ENCODE results near the gene CHAF1B. TPM values are rescaled to one million over a fixed set of nuclear protein-coding genes. Genes with fewer than 3 reads are reported as not detected.

The CHAF1B gene
- total RNA-seq, 2 experiments from 2014 or later = 20.5 to 23.1 TPM

DNA sequence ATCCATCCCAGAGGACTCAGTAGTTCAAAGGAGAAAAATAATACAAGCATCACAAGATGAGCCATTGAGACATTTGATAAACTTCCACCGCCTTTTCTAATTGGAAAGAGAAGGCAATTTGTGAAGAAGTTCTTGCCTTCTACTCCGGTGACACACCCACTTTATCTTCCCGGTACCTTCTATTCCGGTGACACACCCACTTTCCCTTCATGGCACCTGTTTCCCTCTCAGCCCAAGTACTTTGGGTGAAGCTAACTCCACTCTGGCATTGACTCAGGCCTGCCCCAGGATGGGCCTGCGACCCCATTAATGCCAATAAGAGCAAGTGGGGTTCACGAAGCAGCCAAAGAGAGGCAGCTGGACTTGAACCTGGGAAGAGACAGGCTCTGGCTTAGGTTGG lies 56.5 kb downstream of the CHAF1B start:
- no peak for ATAC-seq (ENCODE audit: low read depth)
- H3K4me3 Mint-ChIP-seq = no peak overlapping the region
- peaks cover 13% of the 10 kb centered on the region for H3K27me3 Mint-ChIP-seq
- POLR2A ChIA-PET = no interaction called here
- DNase-seq = no peak
- no peaks in the 10 kb centered on the region for H3K4me1 Mint-ChIP-seq
- no peaks in the 10 kb centered on the region for H3K36me3 Mint-ChIP-seq
- no peak overlapping the region for H3K27ac Mint-ChIP-seq
- no peaks in the 10 kb centered on the region for H3K9me3 Mint-ChIP-seq

DNA sequence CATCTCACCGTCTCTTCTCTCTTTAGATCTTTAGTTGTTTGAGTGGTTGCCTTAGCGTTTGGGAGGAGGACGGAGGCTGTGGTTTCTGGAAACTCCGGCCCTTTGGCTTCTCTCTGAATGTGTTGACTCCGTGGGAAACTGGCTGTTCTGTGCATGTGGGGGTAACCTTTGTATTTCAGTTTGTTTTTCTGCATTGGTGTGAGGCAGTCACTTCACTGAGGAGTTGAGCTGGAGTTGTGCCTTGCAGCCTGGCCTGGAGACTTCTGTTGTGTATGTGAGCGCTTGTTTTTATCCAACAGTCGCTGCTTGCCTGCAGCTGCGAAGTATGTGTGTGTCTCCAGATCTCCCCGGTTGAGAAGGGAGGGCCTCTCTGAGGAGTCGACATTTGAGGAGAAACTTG lies 61.1 kb downstream of the CHAF1B start:
- Mint-ChIP-seq H3K27ac (no peak overlapping the region), H3K36me3 (no peaks in the 10 kb centered on the region), H3K4me3 (no peak overlapping the region), H3K27me3 (peaks cover 8% of the 10 kb centered on the region), H3K9me3 (no peaks in the 10 kb centered on the region), H3K4me1 (no peaks in the 10 kb centered on the region)
- ATAC-seq (ENCODE audit: low read depth) (no peak), DNase-seq (no peak)
- POLR2A ChIA-PET = no interaction called here

DNA sequence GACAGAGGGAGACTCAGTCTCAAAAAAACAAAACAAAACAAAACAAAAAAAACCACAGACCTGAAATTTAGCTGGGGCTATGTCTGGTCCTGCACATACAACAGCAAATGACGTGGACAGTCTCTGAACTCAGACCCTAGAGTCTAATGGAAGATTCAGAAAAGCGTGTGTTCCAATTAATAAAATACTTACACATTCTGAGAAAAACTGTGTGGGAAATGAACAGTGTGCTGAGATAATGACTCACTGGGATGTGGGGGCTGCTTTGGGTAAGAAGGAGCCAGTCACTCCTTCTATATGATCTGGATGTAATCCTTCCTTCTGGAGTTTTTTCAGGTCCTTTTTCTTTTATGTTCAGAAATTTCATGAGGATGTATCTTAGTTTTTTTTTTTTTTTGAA lies 65.3 kb downstream of the CHAF1B start:
- H3K4me1 Mint-ChIP-seq = no peaks in the 10 kb centered on the region
- H3K36me3 Mint-ChIP-seq = no peaks in the 10 kb centered on the region
- POLR2A ChIA-PET = no interaction called here
- DNase-seq (no peak), ATAC-seq (ENCODE audit: low read depth) (no peak)
- no peaks in the 10 kb centered on the region for H3K9me3 Mint-ChIP-seq
- no peak overlapping the region for H3K27ac Mint-ChIP-seq
- H3K4me3 Mint-ChIP-seq = no peak overlapping the region
- peaks cover 7% of the 10 kb centered on the region for H3K27me3 Mint-ChIP-seq

DNA sequence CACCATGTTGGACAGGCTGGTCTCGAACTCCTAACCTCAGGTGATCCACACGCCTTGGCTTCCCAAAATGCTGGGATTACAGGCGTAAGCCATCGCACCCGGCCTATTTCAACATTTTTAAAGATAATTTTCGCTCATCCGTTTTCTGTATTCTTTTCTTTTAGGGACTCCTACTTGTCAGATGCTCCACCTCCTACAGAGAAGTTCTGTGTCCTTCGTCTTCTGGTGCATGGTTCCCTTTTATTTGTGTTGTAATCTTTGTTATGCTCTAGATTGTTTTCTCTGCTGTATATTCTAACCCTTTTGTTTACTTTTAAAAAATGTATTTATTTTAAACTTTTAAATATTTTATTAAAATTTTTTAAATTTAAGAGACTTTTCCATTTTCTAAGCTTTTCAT lies 66.3 kb downstream of the CHAF1B start:
- POLR2A ChIA-PET = no interaction called here
- Mint-ChIP-seq H3K36me3 (no peaks in the 10 kb centered on the region), H3K9me3 (no peaks in the 10 kb centered on the region), H3K4me1 (no peaks in the 10 kb centered on the region), H3K27ac (no peak overlapping the region), H3K4me3 (no peak overlapping the region), H3K27me3 (peaks cover 7% of the 10 kb centered on the region)
- no peak for DNase-seq
- ATAC-seq (ENCODE audit: low read depth) = no peak

DNA sequence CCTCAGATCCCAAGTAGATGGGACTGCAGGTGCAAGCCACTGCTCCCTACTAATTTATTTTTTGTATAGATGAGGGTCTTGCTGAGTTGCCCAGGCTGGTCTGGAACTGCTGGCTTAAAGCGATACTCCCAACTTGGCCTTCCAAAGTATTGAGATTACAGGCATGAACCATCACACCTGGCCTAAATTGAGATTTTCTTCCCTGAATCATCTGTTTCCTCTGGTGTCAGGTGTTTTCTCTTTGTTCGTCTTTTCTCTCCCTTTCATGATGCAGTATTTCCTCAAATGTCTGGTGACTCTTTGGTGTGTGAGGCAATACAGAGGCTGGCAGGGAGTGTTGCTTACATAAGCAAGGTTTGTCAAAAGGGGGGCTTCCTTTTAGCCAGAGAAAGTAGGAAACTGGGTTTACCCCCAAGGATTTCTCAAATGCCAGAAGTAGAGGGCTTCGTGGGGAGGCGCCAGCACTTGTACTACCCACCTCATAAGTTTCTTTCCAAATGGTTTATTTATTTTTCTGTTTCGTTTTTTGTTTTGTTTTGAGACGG lies 67.2 kb downstream of the CHAF1B start:
- Mint-ChIP-seq H3K27ac (no peak overlapping the region), H3K4me3 (no peak overlapping the region), H3K9me3 (no peaks in the 10 kb centered on the region), H3K36me3 (no peaks in the 10 kb centered on the region), H3K4me1 (no peaks in the 10 kb centered on the region), H3K27me3 (peaks cover 8% of the 10 kb centered on the region)
- DNase-seq (no peak), ATAC-seq (ENCODE audit: low read depth) (no peak)
- POLR2A ChIA-PET = no interaction called here

DNA sequence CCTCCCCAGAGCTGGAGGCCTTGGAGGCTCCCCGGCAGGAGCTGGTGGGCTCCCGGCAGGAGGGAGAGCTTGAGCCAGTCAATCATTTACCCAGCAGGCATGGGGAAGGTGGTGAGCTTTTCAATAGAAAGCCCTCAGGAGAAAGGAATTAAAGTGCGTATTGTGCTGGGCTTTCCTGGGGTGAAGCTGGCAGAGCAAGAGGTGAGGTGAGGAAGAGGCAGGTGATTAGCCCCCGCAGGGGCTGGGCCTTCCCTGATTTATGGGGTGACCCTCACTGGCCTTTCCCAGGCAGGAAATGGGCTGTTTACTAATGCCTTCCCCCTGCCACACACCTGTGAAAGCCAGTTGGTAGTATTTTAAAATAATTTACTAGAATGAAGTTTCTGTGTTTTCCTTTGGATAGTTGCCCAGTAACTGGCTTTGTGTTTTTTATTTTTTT lies 68.9 kb downstream of the CHAF1B start:
- H3K36me3 Mint-ChIP-seq = no peaks in the 10 kb centered on the region
- ATAC-seq (ENCODE audit: low read depth) (no peak), DNase-seq (no peak)
- POLR2A ChIA-PET = no interaction called here
- H3K9me3 Mint-ChIP-seq = no peaks in the 10 kb centered on the region
- no peak overlapping the region for H3K27ac Mint-ChIP-seq
- no peak overlapping the region for H3K4me3 Mint-ChIP-seq
- no peaks in the 10 kb centered on the region for H3K4me1 Mint-ChIP-seq
- H3K27me3 Mint-ChIP-seq = peaks cover 10% of the 10 kb centered on the region

DNA sequence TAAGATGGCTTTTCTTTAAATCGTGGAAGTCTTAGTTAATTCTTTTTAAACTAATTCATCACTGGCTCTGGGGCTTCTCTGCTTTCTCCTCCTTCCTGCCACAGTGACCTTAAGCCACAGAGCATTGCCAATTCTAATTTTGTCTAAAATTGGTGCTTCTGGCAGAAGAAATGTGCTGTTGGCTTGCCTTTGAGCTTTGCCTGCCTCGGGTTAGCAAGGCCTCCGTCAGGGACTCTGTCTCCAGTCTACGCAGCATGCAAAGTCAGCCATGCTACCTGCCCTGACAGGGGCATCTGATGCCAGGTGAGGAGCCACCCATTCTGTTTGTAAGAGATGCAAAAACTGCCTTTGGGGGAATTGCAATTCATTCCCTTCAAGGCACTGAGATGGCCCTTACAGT lies 69.5 kb downstream of the CHAF1B start:
- no peak overlapping the region for H3K27ac Mint-ChIP-seq
- no peaks in the 10 kb centered on the region for H3K36me3 Mint-ChIP-seq
- peaks cover 10% of the 10 kb centered on the region for H3K27me3 Mint-ChIP-seq
- no peak for ATAC-seq (ENCODE audit: low read depth)
- no peak for DNase-seq
- POLR2A ChIA-PET = no interaction called here
- H3K9me3 Mint-ChIP-seq = no peaks in the 10 kb centered on the region
- no peaks in the 10 kb centered on the region for H3K4me1 Mint-ChIP-seq
- H3K4me3 Mint-ChIP-seq = no peak overlapping the region

DNA sequence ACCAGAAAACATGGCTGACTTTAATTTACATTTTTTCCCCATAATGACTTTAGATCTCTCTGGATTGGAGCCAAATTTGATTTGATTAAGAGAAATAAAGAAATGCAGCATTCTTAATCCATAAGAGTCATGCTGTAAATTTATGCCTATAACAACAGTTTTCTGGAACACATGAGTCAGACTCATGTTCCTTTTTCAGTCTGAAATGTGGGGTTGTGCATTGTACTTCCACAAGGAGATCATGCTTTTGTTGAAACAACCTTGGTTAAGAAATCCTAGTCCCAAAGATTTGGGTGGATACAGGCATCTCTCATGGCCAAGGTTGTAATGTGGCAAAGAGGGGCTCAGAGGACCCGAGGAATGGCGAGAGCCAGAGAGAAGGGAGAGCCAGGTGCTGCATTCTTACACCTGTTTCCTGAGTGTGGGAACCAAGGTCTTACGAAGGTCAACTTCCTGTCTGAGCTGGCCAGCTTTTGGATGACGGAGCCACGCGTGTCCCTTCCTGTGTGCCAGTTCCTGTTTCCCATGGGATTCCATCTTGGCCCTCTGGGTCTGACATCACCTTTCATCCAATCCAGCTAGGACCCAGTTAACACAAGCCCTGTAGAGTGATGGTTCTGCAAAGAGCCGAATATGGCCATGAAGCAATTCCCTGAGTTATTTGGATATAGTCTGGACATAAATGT lies 71.7 kb downstream of the CHAF1B start:
- Mint-ChIP-seq H3K4me3 (no peak overlapping the region), H3K4me1 (no peaks in the 10 kb centered on the region), H3K27ac (no peak overlapping the region), H3K27me3 (peaks cover 7% of the 10 kb centered on the region), H3K9me3 (no peaks in the 10 kb centered on the region), H3K36me3 (no peaks in the 10 kb centered on the region)
- DNase-seq (no peak), ATAC-seq (ENCODE audit: low read depth) (no peak)
- POLR2A ChIA-PET = no interaction called here

DNA sequence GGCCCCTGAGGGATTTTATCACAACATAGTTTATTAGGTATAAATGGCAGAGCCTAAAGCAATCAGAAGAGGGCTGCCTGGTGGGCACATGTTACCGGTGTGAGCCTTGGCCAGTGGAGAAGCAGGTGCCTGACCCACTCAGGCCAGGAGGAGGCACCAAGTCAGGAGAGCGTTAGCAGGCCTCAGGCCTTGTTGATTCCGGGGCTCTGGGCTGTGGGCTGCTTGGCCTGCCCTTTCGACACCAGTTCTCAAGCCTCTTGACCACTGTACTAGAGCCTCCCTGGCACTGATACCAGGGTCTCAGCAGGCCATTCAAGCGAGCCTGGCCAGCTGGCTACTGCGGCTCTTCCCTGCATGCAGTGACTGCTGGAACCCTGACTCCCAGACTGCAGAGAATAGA lies 73.9 kb downstream of the CHAF1B start:
- Mint-ChIP-seq H3K27me3 (peaks cover 5% of the 10 kb centered on the region), H3K27ac (no peak overlapping the region), H3K4me1 (no peaks in the 10 kb centered on the region), H3K9me3 (no peaks in the 10 kb centered on the region), H3K36me3 (no peaks in the 10 kb centered on the region), H3K4me3 (no peak overlapping the region)
- POLR2A ChIA-PET = no interaction called here
- DNase-seq (no peak), ATAC-seq (ENCODE audit: low read depth) (no peak)

DNA sequence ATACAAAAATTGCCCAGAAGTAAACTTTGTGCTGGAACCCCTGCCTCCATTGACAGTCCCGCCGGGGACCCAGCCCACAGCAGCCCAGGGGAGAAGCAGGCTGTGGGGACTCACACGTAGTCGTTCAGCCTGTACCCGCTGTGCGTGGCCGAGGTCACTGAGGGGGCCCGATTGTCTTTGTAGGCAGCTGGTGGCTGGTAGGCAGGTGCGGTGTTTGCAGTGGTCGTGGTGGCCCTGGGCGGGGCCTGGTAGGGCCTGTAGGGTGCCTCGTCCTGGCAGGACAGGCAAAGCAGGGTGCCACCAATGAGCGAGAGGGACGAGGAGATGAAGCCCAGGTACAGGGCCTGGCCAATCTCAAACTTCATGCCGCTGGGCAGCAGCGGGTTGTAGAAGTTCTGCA lies 75.7 kb downstream of the CHAF1B start:
- POLR2A ChIA-PET = no interaction called here
- Mint-ChIP-seq H3K9me3 (no peaks in the 10 kb centered on the region), H3K4me1 (no peaks in the 10 kb centered on the region), H3K27ac (no peak overlapping the region), H3K4me3 (no peak overlapping the region), H3K36me3 (no peaks in the 10 kb centered on the region), H3K27me3 (peaks cover 5% of the 10 kb centered on the region)
- ATAC-seq (ENCODE audit: low read depth) (no peak), DNase-seq (no peak)

DNA sequence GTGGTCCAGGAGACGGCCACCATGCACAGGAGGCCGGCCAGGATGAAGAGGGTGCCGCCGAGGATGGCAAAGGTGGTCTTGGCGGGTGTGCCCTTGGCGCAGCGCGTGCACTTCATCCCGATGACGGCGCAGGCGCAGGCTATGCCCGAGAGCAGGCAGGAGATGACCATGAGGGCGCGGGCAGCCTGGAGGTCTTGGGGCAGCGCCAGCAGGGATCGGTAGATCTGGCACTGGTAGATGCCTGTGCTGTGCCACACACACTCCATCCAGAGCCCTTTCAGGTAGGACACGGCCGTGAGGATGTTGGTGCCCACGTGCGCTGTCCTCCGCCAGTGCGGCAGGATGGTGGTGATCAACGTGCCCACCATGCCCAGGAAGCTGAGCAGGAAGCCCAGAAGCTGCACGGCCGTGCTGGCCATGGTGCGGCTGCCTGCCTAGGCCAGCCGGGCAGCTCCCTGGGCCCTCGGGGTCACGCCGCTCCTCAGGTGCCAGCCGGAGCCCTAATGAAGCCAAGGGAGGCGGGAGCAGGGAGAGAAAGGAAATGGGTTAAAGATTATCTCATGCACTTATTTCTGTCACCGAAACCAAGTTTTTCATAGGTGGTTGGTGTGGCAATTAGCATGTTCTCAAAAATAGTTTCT lies 76.2 kb downstream of the CHAF1B start:
- DNase-seq (no peak), ATAC-seq (ENCODE audit: low read depth) (no peak)
- H3K4me3 Mint-ChIP-seq = no peak overlapping the region
- H3K9me3 Mint-ChIP-seq = no peaks in the 10 kb centered on the region
- H3K27me3 Mint-ChIP-seq = peaks cover 3% of the 10 kb centered on the region
- H3K4me1 Mint-ChIP-seq = no peaks in the 10 kb centered on the region
- no peak overlapping the region for H3K27ac Mint-ChIP-seq
- H3K36me3 Mint-ChIP-seq = no peaks in the 10 kb centered on the region
- POLR2A ChIA-PET = no interaction called here

DNA sequence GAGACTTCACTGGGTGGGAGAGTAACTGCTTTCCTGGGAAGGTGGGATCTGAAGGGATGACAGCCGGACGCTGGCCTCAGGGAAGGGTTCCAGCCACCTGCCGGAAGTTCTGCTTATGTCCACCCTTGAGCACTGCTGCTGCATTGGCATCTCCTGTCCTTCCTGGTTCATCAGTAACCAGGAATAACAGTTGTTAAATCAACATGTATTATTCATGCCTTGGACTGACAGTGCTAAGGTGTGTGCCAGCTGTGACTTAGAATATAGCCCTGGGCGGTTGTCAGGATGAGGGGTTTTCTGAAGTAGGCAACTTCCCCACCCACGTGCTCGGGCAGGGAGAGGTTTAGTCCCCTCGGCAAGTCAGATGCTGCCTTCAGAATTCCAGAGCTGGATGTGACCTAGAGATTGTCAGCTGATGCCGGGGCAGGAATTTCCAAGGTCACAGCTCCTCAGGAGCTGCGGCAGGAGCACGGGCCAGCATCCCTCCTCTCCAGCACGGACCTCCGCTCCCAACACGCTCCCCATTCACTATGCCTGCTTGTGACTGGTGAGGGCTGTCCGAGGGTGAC lies 76.8 kb downstream of the CHAF1B start:
- no peak for DNase-seq
- Mint-ChIP-seq H3K4me3 (no peak overlapping the region), H3K27ac (no peak overlapping the region)

DNA sequence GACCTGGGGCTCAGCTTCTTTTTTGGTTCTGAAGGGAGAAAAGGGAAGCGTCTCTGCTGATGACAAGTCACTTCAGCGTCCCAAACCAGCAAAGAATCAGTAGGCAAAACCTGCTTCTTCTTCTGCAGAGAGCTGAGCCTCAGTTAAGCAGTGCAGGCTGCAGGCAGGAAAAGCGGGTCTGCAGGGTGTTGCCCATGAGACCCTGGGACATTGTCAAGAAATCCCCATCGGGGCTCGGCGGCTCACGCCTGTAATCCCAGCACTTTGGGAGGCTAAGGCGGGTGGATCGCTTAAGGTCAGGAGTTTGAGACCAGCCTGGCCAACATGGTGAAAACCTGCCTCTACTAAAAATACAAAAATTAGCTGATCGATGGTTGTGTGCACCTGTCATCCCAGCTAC lies 78.0 kb downstream of the CHAF1B start:
- Mint-ChIP-seq H3K27ac (no peak overlapping the region), H3K4me3 (no peak overlapping the region)
- POLR2A ChIA-PET = no interaction called here

More for the DNA sequence above, 76.8 kb downstream of the CHAF1B start:
- Mint-ChIP-seq H3K4me1 (no peaks in the 10 kb centered on the region), H3K36me3 (no peaks in the 10 kb centered on the region), H3K27me3 (peaks cover 3% of the 10 kb centered on the region), H3K9me3 (no peaks in the 10 kb centered on the region)
- POLR2A ChIA-PET = no interaction called here
- no peak for ATAC-seq (ENCODE audit: low read depth)

DNA sequence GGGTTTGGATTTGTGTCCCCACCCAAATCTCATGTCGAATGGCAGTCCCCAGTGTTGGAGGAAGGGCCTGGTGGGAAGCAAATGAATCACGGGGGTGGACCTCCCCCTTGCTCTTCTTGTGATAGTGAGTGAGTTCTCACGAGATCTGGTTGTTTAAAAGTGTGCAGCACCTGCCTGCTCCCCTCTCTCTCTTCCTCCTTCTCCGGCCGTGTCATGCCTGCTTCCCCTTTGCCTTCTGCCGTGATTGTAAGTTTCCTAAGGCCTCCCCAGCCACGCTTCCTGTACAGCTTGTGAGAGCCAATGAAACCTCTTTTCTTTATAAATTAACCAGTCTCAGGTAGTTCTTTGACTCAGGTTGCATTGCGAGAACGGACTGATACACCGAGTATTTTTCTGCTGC lies 78.8 kb downstream of the CHAF1B start:
- Mint-ChIP-seq H3K36me3 (no peaks in the 10 kb centered on the region), H3K27me3 (no peaks in the 10 kb centered on the region), H3K27ac (no peak overlapping the region), H3K4me3 (no peak overlapping the region), H3K4me1 (no peaks in the 10 kb centered on the region), H3K9me3 (no peaks in the 10 kb centered on the region)
- POLR2A ChIA-PET = no interaction called here
- no peak for ATAC-seq (ENCODE audit: low read depth)
- DNase-seq = no peak

More for the DNA sequence above, 78.0 kb downstream of the CHAF1B start:
- Mint-ChIP-seq H3K36me3 (no peaks in the 10 kb centered on the region), H3K4me1 (no peaks in the 10 kb centered on the region), H3K9me3 (no peaks in the 10 kb centered on the region), H3K27me3 (no peaks in the 10 kb centered on the region)
- DNase-seq = no peak
- ATAC-seq (ENCODE audit: low read depth) = no peak
